GM18498 (cell line): Measurements from ENCODE around the gene EGR4.

Experiments used
- ATAC-seq: cut with Tn5 transposase; IDR thresholded peaks from one replicate; pipeline ENCODE4 v1.9.1; 2021; ENCODE audit warnings: mild to moderate bottlenecking, moderate library complexity; ENCODE audit not compliant: unreplicated experiment

The EGR4 gene

GRCh38 chr2:73250872-73251846 lies 42.2 kb downstream of the EGR4 start:
- no peak for ATAC-seq

- no peak for ATAC-seq
These were observed 43.7 kb downstream of the EGR4 start for GRCh38 chr2:73249636-73250035.

GRCh38 chr2:73246850-73247249 lies 46.5 kb downstream of the EGR4 start:
- no peak for ATAC-seq

GRCh38 chr2:73244580-73244979 lies 48.8 kb downstream of the EGR4 start:
- ATAC-seq = no peak

- no peak for ATAC-seq
These were observed 49.3 kb downstream of the EGR4 start for GRCh38 chr2:73243884-73244570.
